ENCODE measurements around the gene SLC25A39. TPM values are rescaled to one million over a fixed set of nuclear protein-coding genes. Genes with fewer than 3 reads are reported as not detected.
"Not testable (repeated sequence)": the region's sequence is repeated elsewhere in the genome, so short reads cannot be mapped to it uniquely, and the experiment has no call there.

The SLC25A39 gene
- polyA plus RNA-seq (2013, experiment 1 of 2): 91.8 TPM
- 80.3 TPM for polyA plus RNA-seq (2013, experiment 2 of 2)

DNA sequence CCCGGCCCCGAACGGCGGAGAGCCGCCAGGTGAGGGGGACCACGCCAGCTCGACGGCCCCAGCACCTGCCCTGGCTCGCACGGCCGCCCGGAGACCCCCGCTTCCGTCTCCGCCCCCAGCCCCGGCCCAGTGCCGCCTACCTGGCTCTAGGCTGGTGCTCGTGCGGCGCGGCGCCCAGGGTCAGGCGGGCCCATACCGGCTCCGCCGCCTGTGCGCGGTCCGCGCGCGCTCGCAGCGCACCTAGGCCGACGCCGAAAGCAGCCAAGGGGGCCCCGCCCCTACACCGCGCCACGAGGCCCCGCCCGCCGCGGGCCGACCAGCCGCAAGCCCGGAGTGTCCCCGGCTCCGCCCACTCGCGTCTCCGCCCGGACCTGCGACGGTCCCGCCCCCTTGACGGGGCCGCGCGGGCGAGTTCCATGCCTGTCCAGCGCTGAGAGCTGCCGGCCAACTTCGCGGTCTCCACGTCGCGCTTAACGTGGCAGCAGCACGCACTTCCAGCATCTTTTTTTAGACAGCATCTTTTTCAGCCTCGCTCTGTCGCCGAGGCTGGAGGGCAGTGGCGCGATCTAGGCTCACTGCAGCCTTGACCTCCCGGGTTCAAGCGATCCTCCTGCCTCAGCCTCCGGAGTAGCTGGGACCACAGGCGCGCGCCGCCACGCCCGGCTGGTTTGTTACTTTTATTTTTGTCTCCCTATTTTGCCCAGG, at the start of gene SLC25A39:
Gene SLC25A39 (minus strand): TSS at position 253 of the 705 bp plus-strand sequence. CDS start 1,261 bp downstream, outside the sequence.
- Histone ChIP-seq H3K4me3 (ENCODE audit: extremely low read depth, insufficient read depth, low read length, poor library complexity, severe bottlenecking) (peak within 1 kb of the TSS; percentile 78), H3K4me1 (ENCODE audit: control insufficient read depth, insufficient read depth, low read length, poor library complexity, severe bottlenecking) (no peaks in the 10 kb centered on the region), H3K36me3 (ENCODE audit: control insufficient read depth, insufficient read depth, low read length) (peaks cover 28% of the 10 kb centered on the region), H3K27ac (ENCODE audit: low read depth, low read length, severe bottlenecking) (peak within 1 kb of the TSS; percentile 49), H3K9me3 (ENCODE audit: control insufficient read depth, low read length) (no peaks in the 10 kb centered on the region)
- 1% methylated on average over 68 to 75 of the region's 85 CpGs for WGBS, 2 experiments (ENCODE audit: insufficient coverage in 2 of 2)

GRCh38 chr17:44372036-44372435, 47.4 kb upstream of the SLC25A39 start:
- Histone ChIP-seq H3K27ac (ENCODE audit: low read depth, low read length, severe bottlenecking) (no peak overlapping the region), H3K36me3 (ENCODE audit: control insufficient read depth, insufficient read depth, low read length) (no peaks in the 10 kb centered on the region), H3K9me3 (ENCODE audit: control insufficient read depth, low read length) (no peaks in the 10 kb centered on the region), H3K4me1 (ENCODE audit: control insufficient read depth, insufficient read depth, low read length, poor library complexity, severe bottlenecking) (no peaks in the 10 kb centered on the region), H3K4me3 (ENCODE audit: extremely low read depth, insufficient read depth, low read length, poor library complexity, severe bottlenecking) (no peak overlapping the region)
- WGBS, 2 experiments (ENCODE audit: insufficient coverage in 2 of 2): 86 to 94% methylated on average over 4 to 8 of the region's 10 CpGs

DNA sequence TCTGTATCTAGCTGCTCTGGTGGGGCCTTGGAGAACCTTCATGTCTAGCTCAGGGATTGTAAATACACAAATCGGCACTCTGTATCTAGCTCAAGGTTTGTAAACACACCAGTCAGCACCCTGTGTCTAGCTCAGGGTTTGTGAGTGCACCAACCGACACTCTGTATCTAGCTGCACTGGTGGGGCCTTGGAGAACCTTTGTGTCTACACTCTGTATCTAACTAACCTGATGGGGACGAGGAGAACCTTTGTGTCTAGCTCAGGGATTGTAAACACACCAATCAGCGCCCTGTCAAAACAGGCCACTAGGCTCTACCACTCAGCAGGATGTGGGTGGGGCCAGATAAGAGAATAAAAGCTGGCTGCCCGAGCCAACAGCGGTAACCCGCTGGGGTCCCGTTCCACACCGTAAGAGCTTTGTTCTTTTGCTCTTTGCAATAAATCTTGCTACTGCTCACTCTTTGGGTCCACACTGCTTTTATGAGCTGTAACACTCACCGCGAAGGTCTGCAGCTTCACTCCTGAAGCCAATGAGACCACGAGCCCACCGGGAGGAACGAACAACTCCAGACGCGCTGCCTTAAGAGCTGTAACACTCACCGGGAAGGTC, 44.9 kb upstream of the SLC25A39 start:
- not testable (repeated sequence) for H3K27ac ChIP-seq (ENCODE audit: low read depth, low read length, severe bottlenecking); H3K9me3 ChIP-seq (ENCODE audit: control insufficient read depth, low read length); H3K4me3 ChIP-seq (ENCODE audit: extremely low read depth, insufficient read depth, low read length, poor library complexity, severe bottlenecking); H3K4me1 ChIP-seq (ENCODE audit: control insufficient read depth, insufficient read depth, low read length, poor library complexity, severe bottlenecking); H3K36me3 ChIP-seq (ENCODE audit: control insufficient read depth, insufficient read depth, low read length)
- WGBS, 2 experiments (ENCODE audit: insufficient coverage in 2 of 2): 69 to 74% methylated on average over 10 of the region's 17 CpGs

GRCh38 chr17:44368391-44369243, 44.0 kb upstream of the SLC25A39 start:
- WGBS, 2 experiments (ENCODE audit: insufficient coverage in 2 of 2): 96 to 97% methylated on average over 17 to 33 of the region's 42 CpGs
- H3K27ac ChIP-seq (ENCODE audit: low read depth, low read length, severe bottlenecking); H3K4me3 ChIP-seq (ENCODE audit: extremely low read depth, insufficient read depth, low read length, poor library complexity, severe bottlenecking); H3K9me3 ChIP-seq (ENCODE audit: control insufficient read depth, low read length); H3K4me1 ChIP-seq (ENCODE audit: control insufficient read depth, insufficient read depth, low read length, poor library complexity, severe bottlenecking); H3K36me3 ChIP-seq (ENCODE audit: control insufficient read depth, insufficient read depth, low read length): not testable (repeated sequence)

- Histone ChIP-seq H3K4me3 (ENCODE audit: extremely low read depth, insufficient read depth, low read length, poor library complexity, severe bottlenecking) (no peak overlapping the region), H3K27ac (ENCODE audit: low read depth, low read length, severe bottlenecking) (no peak overlapping the region), H3K9me3 (ENCODE audit: control insufficient read depth, low read length) (no peaks in the 10 kb centered on the region), H3K36me3 (ENCODE audit: control insufficient read depth, insufficient read depth, low read length) (no peaks in the 10 kb centered on the region), H3K4me1 (ENCODE audit: control insufficient read depth, insufficient read depth, low read length, poor library complexity, severe bottlenecking) (peaks cover 4% of the 10 kb centered on the region)
- WGBS, 2 experiments (ENCODE audit: insufficient coverage in 2 of 2): 89 to 92% methylated on average over 7 of the region's 7 CpGs
These were observed 42.8 kb upstream of the SLC25A39 start for GRCh38 chr17:44367231-44367979.

DNA sequence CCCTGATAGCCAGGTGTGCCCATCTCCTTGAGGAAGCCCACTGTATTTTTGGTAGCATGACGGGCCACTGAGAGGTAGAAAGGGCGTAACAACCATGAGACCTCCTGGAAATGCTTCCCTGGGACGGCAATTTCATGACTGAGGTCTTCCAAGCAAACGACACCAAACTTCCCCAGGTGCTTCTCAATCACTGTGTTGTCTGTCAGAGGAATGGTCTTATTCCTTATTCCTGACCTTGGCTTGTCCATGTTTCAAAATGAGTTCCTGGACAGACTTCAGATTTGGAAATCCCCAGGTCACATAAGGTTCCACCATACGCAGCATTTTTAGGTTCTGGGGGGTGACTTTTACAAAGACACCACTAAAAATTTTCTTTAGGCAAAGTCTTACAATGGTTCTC, 40.4 kb upstream of the SLC25A39 start:
- H3K36me3 ChIP-seq (ENCODE audit: control insufficient read depth, insufficient read depth, low read length); H3K27ac ChIP-seq (ENCODE audit: low read depth, low read length, severe bottlenecking); H3K4me3 ChIP-seq (ENCODE audit: extremely low read depth, insufficient read depth, low read length, poor library complexity, severe bottlenecking); H3K9me3 ChIP-seq (ENCODE audit: control insufficient read depth, low read length): not testable (repeated sequence)
- H3K4me1 ChIP-seq (ENCODE audit: control insufficient read depth, insufficient read depth, low read length, poor library complexity, severe bottlenecking): peaks cover 18% of the 10 kb centered on the region
- WGBS, 2 experiments (ENCODE audit: insufficient coverage in 2 of 2): 75 to 98% methylated on average over 4 to 5 of the region's 5 CpGs

GRCh38 chr17:44363613-44364159, 39.1 kb upstream of the SLC25A39 start, which contains the start of gene FAM171A2:
Gene FAM171A2 (minus strand): TSS chr17:44363853. CDS start chr17:44363714, 139 bp downstream.
- H3K4me1 ChIP-seq (ENCODE audit: control insufficient read depth, insufficient read depth, low read length, poor library complexity, severe bottlenecking): peaks cover 18% of the 10 kb centered on the region
- H3K36me3 ChIP-seq (ENCODE audit: control insufficient read depth, insufficient read depth, low read length): peaks cover 4% of the 10 kb centered on the region
- H3K4me3 ChIP-seq (ENCODE audit: extremely low read depth, insufficient read depth, low read length, poor library complexity, severe bottlenecking): peak within 1 kb of the TSS; percentile 86
- peak within 1 kb of the TSS; percentile 16 for H3K27ac ChIP-seq (ENCODE audit: low read depth, low read length, severe bottlenecking)
- no peaks in the 10 kb centered on the region for H3K9me3 ChIP-seq (ENCODE audit: control insufficient read depth, low read length)
- WGBS, 2 experiments (ENCODE audit: insufficient coverage in 2 of 2): 0% methylated on average over 36 to 40 of the region's 63 CpGs

DNA sequence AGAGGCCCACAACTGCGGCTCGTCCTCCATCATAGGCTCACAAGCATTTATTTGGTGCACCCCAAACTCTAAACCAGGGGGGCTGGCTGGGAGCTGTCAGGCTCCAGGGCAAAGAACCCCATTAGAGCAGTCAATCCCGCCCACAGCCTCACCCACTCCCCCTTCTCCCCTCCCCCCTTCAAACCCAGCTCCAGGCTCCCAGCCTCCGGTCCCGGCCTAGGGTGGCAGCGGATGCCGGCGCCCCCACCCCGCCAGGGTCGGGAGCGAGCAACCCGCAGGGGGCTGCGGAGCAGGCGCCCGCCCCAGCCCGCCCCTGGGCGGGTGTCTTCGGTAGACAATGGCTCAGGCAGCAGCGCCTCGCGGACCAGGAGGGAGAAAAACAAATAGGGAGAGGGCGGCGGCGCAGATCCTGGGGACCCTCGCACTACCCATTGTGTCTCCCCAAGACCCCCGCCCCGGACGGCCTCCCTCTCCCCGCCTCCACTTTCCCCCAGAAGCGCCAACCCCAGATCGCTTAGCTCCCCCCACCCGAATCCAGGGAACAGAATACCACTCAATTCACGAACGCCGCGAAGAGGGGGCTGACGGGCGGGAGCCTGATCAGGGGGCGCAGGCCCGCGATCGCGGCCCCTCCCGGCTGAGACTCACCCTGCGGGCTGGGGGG, 38.5 kb upstream of the SLC25A39 start:
- Histone ChIP-seq H3K4me3 (ENCODE audit: extremely low read depth, insufficient read depth, low read length, poor library complexity, severe bottlenecking) (peak overlapping the region; percentile 86), H3K9me3 (ENCODE audit: control insufficient read depth, low read length) (no peaks in the 10 kb centered on the region), H3K4me1 (ENCODE audit: control insufficient read depth, insufficient read depth, low read length, poor library complexity, severe bottlenecking) (peaks cover 18% of the 10 kb centered on the region), H3K36me3 (ENCODE audit: control insufficient read depth, insufficient read depth, low read length) (peaks cover 5% of the 10 kb centered on the region), H3K27ac (ENCODE audit: low read depth, low read length, severe bottlenecking) (peak overlapping the region; percentile 16)
- 0% methylated on average over 14 to 31 of the region's 45 CpGs for WGBS, 2 experiments (ENCODE audit: insufficient coverage in 2 of 2)

GRCh38 chr17:44362459-44362948, 37.9 kb upstream of the SLC25A39 start:
- WGBS, 2 experiments (ENCODE audit: insufficient coverage in 2 of 2): 17% methylated on average over 2 of the region's 11 CpGs; no CpG with 5 or more reads in 1 of the 2 experiments
- Histone ChIP-seq H3K27ac (ENCODE audit: low read depth, low read length, severe bottlenecking) (no peak overlapping the region), H3K4me1 (ENCODE audit: control insufficient read depth, insufficient read depth, low read length, poor library complexity, severe bottlenecking) (peaks cover 18% of the 10 kb centered on the region)

More at GRCh38 chr17:44362459-44362948, 37.9 kb upstream of the SLC25A39 start:
- H3K36me3 ChIP-seq (ENCODE audit: control insufficient read depth, insufficient read depth, low read length): peaks cover 8% of the 10 kb centered on the region
- peak overlapping the region; percentile 86 for H3K4me3 ChIP-seq (ENCODE audit: extremely low read depth, insufficient read depth, low read length, poor library complexity, severe bottlenecking)
- no peaks in the 10 kb centered on the region for H3K9me3 ChIP-seq (ENCODE audit: control insufficient read depth, low read length)
